ENCODE results near the gene SLC16A10.
"Not testable (repeated sequence)": the region's sequence is repeated elsewhere in the genome, so short reads cannot be mapped to it uniquely, and the experiment has no call there.

Gene SLC16A10

DNA sequence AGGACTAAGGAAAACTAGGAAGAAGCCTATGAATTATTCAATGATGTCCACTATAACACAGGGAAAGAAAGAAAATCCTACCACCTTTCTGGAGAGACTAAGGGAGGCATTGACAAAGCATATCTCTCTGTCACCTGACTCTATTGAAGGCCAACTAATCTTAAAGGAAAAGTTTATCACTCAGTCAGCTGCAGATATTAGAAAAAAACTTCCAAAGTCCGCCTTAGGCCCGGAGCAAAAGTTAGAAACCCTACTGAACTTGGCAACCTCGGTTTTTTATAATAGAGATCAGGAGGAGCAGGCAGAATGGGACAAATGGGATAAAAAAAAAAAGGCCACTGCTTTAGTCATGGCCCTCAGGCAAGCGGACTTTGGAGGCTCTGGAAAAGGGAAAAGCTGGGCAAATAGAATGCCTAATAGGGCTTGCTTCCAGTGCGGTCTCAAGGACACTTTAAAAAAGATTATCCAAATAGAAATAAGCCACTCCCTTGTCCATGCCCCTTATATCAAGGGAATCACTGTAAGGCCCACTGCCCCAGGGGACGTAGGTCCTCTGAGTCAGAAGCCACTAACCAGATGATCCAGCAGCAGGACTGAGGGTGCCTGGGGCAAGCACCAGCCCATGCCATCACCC is 47.0 kb downstream of the SLC16A10 start:
- DNase-seq: not testable (repeated sequence)

- not testable (repeated sequence) for DNase-seq
These were observed 50.3 kb downstream of the SLC16A10 start for GRCh38 chr6:111137489-111138093.

- DNase-seq: no peak
These were observed 60.1 kb downstream of the SLC16A10 start for GRCh38 chr6:111147440-111147839.

DNA sequence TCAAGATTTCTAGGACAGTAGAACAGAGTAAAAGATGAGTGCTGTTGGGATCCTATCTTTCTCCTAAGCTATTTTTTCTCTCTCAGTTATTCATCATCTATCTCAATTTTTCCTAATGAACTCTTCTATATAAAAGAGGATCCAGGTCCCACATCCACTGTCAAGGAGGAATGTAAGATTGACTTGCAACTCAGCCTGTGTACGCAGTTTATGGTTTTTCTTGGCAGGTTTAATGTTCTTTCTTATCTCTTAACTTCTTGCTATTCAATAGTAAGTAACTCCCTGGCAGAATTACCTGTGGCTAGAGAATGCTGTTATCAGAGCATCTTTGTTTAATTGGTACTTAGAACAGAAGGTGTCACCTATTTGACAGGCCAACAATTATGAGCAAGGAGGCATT is 60.8 kb downstream of the SLC16A10 start:
- no peak for DNase-seq

DNA sequence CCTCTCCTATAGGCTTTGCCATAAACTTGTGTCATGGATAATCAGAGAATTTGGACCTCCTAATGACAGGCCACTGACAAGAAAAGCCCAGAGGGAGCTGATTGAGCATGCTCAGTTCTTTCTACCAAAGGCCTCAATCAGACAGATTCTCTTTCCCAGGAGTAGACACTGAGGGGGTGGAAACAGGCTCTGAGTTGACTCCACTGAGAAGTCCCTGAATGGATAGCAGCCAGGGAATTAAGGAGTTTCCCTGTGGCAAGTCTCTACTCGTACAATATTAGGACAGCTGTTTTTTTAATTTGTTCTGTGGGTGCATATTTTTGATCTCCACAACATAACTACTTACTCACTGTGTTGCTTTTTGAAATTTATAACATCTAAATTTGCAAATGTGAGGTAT is 63.3 kb downstream of the SLC16A10 start:
- DNase-seq: no peak

GRCh38 chr6:111154981-111155380 is 67.7 kb downstream of the SLC16A10 start:
- peak; percentile 2 for DNase-seq

GRCh38 chr6:111157412-111157811 is 70.1 kb downstream of the SLC16A10 start:
- DNase-seq: no peak

DNA sequence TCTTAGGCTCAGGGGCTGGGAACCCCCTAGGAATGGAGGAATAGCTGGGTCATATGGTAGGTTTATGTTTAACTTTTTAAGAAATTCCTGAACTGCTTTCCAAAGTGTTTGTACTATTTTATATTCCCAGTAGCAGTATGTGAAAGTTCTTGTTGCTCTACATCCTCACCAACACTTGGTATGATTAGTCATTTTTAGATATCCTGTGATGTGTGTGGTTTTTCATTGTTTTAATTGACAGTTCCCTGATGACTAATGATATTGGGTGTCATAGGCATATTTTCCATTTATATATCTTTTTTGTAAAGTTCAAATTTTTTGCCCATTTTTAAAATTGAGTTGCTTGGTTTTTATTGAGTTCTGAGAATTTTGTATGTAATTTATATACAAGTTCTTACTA is 72.3 kb downstream of the SLC16A10 start:
- no peak for DNase-seq

- no peak for DNase-seq
These were observed 74.3 kb downstream of the SLC16A10 start for GRCh38 chr6:111161650-111162049.

- DNase-seq: no peak
These were observed 75.2 kb downstream of the SLC16A10 start for GRCh38 chr6:111162504-111162903.

DNA sequence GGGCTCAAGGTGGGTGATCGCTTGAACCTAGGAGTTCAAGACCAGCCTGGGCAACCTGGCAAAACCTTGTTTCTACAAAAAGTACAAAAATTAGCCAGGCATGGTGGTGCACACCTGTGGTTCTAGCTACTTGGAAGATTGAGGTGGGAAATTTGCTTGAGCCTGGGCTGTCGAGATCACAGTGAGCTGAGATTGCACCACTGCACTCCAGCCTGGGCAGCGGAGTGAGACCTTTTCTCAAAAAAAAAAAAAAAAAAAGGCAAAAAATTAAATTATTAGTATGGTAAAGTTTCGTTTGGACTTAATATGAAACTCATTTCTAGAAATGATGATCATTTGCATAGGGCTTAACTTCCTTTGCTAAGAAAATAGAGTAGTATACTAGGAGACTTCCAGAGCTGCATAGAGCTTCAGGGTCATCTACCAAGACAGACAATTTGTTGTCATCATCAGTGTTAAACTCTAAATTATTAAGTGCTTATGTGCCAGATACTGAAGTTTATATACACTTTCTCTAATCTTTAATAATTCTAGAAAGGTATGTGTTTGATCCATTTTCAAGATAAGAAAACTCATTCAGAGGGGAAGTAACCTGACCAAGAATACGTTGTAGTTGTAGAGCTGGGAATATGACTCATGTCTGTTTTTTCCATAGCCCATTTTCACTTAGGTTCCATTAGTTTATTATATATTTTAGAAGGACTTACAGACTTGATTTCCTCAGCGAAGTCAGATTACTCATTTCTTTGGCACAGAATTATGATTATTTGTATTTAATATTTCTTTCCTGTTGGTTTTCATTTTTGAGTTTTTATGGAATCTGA is 84.5 kb downstream of the SLC16A10 start:
- DNase-seq: no peak

- no peak for DNase-seq
These were observed 85.3 kb downstream of the SLC16A10 start for GRCh38 chr6:111172563-111172962.

GRCh38 chr6:111173341-111173740 is 86.0 kb downstream of the SLC16A10 start:
- DNase-seq: no peak

DNA sequence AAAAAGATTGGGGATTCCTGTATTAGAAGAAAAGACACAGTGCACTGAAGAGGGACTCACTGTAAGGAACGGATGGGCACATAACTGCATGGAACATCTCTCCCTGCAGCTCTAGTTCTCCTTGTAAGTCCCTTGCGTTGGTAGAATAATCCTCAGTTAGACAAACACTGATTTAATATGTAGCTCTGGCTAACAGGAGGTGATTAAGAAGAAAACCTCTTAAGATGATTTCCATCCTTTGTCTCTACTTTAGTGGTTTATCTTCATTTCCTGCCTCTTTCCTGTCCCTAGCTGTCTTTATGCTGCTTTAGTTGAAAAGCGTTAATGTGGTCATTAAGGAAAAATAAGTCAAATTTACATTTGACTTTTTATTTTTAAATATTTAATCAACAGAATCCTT is 86.6 kb downstream of the SLC16A10 start:
- DNase-seq: peak; percentile 1

- DNase-seq: peak; percentile 76
These were observed 87.8 kb downstream of the SLC16A10 start for GRCh38 chr6:111175109-111175508.

DNA sequence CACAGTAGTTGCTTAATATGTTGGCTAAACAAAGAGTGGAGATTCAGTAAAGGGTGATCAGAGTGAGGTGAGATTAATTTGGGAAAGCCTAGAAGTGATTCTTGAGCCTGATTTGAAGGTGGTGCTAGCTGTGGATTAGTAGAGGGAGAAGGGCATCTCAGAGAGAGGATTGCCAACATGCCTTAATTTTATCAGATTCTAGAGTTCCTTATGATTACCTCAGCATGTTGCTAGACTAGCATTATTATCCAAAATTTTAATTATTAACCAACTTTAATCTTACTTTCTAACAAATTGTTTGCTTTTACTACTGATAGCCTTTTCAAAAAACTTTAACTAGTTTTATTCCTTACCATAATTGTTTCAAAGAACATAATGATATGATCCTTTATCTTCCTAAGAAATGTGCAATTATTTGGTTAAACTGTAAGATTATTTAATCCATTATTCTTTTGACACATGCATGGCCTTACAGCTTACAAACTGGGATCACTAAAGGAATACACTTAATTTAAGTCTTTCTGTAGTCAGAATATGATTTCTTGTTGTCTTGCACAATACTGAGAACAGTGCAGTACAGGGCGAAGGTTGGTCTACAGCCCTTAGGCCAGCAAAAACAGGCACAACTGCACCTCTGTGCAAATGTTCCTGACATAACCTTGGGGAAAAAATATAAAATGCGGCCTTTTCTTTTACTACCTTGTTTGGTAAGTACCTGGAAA is 88.9 kb downstream of the SLC16A10 start:
- no peak for DNase-seq

GRCh38 chr6:111176760-111177099 is 89.4 kb downstream of the SLC16A10 start:
- no peak for DNase-seq

- DNase-seq: no peak
These were observed 89.8 kb downstream of the SLC16A10 start for GRCh38 chr6:111177131-111177530.

- DNase-seq: no peak
These were observed 96.6 kb downstream of the SLC16A10 start for GRCh38 chr6:111183702-111184517.

GRCh38 chr6:111184827-111185532 is 97.7 kb downstream of the SLC16A10 start:
- DNase-seq: no peak

DNA sequence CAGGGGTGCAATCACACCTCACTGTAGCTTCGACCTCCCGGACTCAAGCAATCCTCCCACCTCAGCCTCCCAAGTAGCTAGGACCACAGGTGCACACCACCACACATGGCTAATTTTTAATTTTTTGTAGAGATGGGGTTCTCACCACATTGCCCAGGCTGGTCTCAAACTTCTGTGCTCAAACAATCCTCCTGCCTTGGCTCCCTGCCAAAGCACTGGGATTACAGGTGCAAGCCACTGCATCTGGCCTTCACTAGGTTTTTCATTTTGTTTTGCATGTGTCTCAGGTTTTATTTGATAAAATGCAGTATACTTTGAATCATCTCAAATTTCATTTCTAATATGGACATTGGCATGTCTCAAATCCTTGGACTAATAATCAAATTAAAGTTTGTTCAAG is 98.7 kb downstream of the SLC16A10 start:
- DNase-seq: no peak

DNA sequence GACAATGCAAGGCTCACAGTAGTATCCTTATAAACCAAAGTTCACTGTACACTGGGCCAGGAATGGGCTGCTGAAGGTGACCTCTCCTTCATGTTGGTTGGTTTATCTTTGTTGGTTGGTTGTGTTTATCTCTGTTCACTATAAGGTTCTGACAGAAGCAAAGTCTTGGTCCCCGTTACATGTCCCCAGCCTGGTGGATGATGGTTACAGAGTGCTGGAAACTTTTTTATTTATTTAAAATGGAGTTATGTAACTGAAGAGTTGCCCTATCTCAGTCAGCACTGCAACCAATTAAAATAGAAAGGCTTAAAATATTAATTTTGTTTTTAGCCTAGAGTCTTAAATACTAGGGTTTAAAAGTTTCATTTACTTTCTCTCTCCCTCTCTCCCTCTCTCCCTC is 100.6 kb downstream of the SLC16A10 start:
- no peak for DNase-seq

Measured in fibroblast of skin of right biceps (primary cell).